ENCODE data around the gene TAF11L8.
"Not testable (repeated sequence)": the region's sequence is repeated elsewhere in the genome, so short reads cannot be mapped to it uniquely, and the experiment has no call there.

Gene TAF11L8

DNA sequence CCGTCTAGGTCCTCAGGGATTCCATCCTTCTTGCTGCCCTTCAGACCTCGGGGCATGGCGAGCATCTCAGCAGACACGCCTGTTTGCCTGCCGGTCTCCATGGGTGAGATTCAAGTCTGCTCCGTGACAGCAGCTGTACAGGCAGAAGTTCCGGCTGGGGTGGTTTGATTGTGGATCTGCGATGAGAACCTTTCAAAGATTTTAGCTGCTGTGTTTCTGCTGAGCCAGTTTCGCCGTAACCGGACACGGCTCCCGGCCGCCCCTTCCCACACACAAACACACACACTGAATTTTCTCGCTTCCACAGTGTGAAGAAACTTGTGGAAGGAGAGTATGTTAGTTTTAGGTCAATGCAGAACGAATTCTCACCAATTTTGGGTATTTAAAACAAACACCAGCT lies at the start of gene TAF11L8:
Gene TAF11L8 (minus strand): TSS at position 101 of the 400 bp plus-strand sequence.
- not testable (repeated sequence) for DNase-seq (ENCODE audit: low spot score)

DNA sequence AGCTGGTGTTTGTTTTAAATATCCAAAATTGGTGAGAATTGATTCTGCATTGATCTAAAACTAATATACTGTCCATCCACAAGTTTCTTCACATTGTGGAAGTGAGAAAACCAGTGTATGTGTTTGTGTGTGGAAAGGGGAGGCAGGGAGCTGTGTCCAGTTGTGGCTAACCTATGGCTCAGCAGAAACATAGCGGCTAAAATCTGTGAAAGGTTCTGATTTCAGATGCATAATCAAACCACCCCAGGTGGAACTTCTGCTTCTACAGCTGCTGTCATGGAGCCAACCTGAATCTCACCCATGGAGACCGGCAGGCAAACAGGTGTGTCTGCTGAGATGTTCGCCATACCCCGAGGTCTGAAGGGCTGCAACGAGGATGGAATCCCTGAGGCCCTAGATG lies 43.4 kb upstream of the TAF11L8 start, which contains the start of gene TAF11L14:
Gene TAF11L14 (plus strand): TSS at position 301 of the 400 bp plus-strand sequence.
- no peak for DNase-seq (ENCODE audit: low spot score)

DNA sequence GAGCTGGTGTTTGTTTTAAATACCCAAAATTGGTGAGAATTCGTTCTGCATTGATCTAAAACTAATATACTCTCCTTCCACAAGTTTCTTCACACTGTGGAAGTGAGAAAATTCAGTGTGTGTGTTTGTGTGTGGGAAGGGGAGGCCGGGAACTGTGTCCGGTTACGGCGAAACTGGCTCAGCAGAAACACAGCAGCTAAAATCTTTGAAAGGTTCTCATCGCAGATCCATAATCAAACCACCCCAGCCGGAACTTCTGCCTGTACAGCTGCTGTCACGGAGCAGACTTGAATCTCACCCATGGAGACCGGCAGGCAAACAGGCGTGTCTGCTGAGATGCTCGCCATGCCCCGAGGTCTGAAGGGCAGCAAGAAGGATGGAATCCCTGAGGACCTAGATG lies 41.0 kb upstream of the TAF11L8 start, which contains the start of gene TAF11L13:
Gene TAF11L13 (plus strand): TSS at position 301 of the 400 bp plus-strand sequence.
- not testable (repeated sequence) for DNase-seq (ENCODE audit: low spot score)

DNA sequence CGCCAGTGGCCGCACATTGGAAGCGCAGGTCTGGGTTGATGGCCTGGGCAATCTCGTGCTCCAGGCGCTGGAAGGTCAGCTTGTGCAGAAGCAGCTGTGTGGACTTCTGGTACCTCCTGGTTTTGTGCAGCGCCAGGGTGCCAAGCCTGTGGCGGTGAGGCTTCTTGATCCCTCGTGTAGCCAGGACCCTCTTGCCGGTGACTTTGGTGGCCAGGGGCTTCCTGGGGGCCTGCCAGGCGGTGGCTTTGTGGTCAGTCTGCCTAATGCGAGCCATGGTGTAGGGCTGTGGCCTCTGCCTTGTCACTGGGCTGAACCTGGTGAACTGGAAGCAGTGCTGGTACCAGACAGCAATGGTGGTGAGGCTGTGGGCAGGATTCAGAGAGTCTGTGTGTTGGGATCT lies 34.9 kb upstream of the TAF11L8 start:
- no peak for DNase-seq (ENCODE audit: low spot score)

DNA sequence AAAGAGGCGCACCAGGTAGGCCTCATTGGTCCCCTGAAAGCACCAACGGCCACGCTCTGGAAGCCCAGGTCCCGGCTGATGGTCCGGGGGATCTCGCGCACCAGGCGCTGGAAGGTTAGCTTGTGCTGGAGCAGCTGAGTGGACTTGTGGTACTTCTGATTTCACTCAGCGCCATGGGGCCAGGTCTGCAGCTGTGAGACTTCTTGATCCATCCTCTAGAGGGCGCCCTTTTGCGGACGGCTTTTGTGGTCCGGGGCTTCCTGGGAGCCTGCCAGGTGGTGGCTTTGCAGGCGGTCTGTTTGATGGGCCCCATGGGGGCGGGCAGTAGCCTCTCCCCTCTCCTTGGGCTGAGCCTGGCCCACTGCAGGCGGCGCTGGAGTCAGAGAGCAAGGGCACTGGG lies 29.9 kb upstream of the TAF11L8 start:
- DNase-seq (ENCODE audit: low spot score): no peak

DNA sequence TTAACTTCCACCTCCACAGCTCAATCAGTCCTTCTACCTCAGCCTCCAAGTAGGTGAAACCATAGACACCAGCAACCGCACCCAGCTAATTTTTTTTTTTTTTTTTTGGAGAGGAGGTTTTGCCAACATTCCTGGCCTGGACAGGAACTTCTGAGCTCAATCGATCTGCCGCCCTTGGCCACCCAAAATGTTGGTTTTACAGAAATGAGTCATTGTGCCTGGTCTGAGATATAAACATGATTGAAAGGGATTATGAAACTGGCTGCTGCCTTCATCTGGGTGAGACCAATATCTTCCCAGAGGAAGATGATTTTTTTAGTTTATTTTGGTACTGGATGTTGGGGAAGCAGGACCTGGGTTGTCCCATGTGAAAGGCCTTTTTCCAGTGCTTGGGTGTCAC lies 28.6 kb upstream of the TAF11L8 start:
- DNase-seq (ENCODE audit: low spot score): no peak

DNA sequence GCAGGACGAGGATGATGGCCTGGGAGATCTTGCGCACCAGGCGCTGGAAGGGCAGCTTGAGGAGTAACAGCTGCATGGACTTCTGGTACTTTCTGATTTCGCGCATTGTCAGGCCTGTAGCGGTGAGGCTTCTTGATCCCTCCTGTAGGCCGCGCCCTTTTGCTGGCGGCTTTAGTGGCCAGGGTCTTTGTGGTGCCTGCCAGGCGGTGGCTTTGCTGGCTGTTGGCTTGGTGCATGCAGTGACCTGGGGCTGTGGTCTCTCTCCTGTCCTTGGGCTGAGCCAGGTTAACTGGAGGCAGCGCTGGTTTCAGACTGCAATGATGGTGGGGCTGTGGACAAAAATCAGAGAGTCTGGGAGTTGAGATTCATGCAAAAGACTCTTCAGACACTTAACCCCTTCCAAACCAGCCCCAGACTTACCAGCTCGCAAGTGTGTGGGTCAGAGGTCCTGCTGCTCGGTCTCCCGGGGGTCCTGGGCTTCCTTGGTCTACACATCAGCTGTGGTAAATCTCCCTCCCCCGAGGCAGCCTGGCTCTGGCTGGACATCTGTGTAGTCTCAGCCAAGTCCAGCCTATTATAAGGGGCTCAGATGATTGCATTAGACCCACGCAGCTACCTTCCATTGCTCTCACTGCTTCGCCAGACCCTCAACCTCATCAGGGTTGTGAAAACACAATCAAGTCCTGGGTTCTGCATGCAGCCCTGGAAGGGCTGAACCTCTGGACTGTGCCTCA lies 24.3 kb upstream of the TAF11L8 start:
- DNase-seq (ENCODE audit: low spot score): no peak

DNA sequence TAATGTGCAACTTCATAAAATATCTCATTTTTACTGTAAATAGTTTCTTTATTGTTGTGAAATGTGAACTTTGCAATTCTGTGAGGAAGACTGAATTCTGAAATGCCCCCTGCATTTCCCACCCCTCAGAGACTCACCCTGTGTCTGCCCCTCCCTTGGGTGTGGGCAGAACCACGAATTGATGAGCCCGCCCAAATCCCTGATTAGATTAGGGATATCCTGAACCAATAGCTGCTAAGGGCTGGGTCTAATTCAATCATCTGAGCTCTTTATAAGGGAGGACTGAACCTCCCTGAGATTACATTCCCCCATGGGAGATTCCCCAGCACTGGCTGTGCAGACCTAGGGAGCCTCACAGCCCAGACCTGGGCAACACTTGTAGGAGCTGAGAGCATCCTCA lies 19.3 kb upstream of the TAF11L8 start, which contains the start of gene TAF11L12:
Gene TAF11L12 (plus strand): TSS at position 301 of the 400 bp plus-strand sequence.
- not testable (repeated sequence) for DNase-seq (ENCODE audit: low spot score)

DNA sequence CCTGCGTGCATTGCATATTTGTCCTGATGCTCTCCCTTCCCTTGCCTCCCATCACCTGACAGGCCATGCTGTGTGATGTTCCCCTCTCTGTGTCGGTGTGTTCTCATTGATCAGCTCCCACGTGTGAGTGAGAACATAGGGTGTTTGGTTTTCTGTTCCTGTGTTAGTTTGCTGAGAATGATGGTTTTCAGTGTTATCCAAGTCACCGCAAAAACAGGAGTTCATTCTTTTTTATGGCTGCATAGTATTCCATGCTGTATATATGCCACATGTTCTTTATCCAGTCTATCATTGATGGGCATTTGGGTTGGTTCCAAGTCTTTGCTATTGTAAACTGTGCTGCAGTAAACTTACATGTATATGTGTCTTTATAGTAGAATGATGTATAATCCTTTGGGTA lies 16.7 kb upstream of the TAF11L8 start:
- not testable (repeated sequence) for DNase-seq (ENCODE audit: low spot score)

DNA sequence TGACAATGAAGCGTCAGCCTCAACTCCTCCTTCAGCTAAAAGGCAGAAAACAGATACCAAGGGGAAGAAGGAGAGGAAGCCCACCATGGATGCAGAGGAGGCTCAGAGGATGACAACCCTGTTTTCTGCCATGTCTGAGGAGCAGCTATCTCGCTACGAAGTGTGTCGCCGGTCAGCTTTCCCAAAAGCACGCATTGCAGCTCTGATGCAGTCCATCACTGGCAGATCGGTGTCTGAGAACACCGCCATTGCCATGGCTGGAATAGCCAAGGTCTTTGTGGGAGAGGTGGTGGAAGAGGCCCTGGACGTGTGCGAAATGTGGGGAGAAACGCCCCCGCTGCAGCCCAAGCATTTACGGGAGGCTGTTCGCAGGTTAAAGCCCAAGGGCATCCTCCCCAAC lies 14.2 kb upstream of the TAF11L8 start:
- DNase-seq (ENCODE audit: low spot score): no peak

DNA sequence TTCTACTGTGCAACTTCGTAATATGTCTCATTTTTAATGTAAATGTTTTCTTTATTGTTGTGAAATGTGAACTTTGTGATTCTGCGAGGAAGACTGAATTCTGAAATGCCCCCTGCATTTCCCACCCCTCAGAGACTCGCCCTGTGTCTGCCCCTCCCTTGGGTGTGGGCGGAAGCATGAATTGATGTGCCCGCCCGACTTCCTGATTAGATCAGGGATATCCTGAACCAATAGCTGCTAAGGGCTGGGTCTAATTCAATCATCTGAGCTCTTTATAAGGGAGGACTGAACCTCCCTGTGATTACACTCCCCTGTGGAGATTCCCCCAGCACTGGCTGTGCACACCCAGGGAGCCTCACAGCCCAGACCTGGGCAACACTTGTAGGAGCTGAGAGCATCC lies 13.1 kb upstream of the TAF11L8 start, which contains the start of gene TAF11L11:
Gene TAF11L11 (plus strand): TSS at position 304 of the 400 bp plus-strand sequence.
- DNase-seq (ENCODE audit: low spot score): not testable (repeated sequence)

DNA sequence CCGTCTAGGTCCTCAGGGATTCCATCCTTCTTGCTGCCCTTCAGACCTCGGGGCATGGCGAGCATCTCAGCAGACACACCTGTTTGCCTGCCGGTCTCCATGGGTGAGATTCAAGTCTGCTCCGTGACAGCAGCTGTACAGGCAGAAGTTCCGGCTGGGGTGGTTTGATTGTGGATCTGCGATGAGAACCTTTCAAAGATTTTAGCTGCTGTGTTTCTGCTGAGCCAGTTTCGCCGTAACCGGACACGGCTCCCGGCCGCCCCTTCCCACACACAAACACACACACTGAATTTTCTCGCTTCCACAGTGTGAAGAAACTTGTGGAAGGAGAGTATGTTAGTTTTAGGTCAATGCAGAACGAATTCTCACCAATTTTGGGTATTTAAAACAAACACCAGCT lies 7.0 kb upstream of the TAF11L8 start, which contains the start of gene TAF11L10:
Gene TAF11L10 (minus strand): TSS at position 101 of the 400 bp plus-strand sequence.
- DNase-seq (ENCODE audit: low spot score): not testable (repeated sequence)

DNA sequence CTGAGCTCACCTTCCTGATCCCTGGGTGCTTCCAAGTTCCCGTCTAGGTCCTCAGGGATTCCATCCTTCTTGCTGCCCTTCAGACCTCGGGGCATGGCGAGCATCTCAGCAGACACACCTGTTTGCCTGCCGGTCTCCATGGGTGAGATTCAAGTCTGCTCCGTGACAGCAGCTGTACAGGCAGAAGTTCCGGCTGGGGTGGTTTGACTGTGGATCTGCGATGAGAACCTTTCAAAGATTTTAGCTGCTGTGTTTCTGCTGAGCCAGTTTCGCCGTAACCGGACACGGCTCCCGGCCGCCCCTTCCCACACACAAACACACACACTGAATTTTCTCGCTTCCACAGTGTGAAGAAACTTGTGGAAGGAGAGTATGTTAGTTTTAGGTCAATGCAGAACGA lies 3.5 kb upstream of the TAF11L8 start, which contains the start of gene TAF11L9:
Gene TAF11L9 (minus strand): TSS at position 140 of the 400 bp plus-strand sequence.
- DNase-seq (ENCODE audit: low spot score): not testable (repeated sequence)

DNA sequence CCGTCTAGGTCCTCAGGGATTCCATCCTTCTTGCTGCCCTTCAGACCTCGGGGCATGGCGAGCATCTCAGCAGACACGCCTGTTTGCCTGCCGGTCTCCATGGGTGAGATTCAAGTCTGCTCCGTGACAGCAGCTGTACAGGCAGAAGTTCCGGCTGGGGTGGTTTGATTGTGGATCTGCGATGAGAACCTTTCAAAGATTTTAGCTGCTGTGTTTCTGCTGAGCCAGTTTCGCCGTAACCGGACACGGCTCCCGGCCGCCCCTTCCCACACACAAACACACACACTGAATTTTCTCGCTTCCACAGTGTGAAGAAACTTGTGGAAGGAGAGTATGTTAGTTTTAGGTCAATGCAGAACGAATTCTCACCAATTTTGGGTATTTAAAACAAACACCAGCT lies 5.1 kb downstream of the TAF11L8 start, which contains the start of gene TAF11L7:
Gene TAF11L7 (minus strand): TSS at position 101 of the 400 bp plus-strand sequence.
- DNase-seq (ENCODE audit: low spot score): not testable (repeated sequence)
